ENCODE results near the gene FRY.
A peak's percentile ranks its signal among the peaks of the same experiment; 100 is the strongest.

Gene FRY

GRCh38 chr13:32229443-32229842 is 197.9 kb downstream of the FRY start:
- no peak for DNase-seq

DNA sequence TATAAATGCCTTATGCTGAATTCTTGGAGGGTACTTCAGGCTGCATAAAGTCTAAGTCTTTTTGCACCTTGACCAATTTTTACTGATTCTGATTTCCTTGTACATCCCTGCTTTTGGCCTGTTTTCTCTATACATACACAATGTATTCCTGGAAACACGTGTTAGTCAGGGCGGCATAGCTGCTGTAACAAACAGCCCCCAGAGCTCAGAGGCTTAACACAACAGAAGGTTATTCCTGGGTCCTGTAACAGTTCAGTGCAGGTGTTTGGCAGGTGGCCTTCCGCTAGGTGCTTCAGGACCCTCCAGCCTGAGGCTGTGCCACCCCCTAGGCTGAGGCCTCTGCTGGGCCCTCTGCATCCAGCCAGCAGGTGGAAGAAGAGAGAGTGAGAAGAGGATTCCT is 200.7 kb downstream of the FRY start:
- no peak for DNase-seq

DNA sequence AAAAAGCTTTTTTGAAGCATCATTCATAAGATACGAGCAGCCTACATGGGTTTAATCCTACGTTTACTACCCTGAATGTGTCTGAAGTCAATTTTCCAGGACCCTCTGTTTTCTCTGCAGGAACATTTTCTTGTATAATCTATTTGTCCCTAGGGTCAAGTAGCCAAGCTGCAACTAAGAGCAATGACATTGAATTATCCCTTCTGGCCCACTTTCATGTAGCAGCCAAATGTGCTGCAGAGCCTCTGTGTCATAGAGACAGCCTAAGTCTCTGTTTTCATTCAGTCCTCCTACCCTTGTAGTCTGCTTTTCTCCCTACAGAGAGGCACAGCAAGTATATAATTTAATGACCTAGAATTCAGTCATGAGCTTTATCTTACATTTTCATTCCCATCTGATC is 201.5 kb downstream of the FRY start:
- no peak for DNase-seq

GRCh38 chr13:32234914-32235313 is 203.3 kb downstream of the FRY start:
- peak; percentile 10 for DNase-seq

DNA sequence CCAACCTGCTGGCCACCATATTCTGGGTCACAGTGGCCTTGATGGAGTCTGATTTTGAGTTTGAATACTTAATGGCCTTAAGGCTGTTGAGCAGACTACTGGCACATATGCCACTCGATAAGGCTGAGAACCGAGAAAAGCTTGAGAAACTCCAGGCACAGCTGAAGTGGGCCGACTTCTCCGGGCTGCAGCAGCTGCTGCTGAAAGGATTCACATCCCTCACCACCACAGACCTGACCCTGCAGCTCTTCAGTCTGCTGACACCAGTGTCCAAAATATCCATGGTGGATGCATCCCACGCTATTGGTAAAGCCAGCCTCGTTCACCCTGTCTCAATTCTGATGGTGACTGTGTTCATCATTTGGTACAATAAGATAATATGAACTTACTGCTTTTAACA is 206.1 kb downstream of the FRY start:
- DNase-seq, result no peak

DNA sequence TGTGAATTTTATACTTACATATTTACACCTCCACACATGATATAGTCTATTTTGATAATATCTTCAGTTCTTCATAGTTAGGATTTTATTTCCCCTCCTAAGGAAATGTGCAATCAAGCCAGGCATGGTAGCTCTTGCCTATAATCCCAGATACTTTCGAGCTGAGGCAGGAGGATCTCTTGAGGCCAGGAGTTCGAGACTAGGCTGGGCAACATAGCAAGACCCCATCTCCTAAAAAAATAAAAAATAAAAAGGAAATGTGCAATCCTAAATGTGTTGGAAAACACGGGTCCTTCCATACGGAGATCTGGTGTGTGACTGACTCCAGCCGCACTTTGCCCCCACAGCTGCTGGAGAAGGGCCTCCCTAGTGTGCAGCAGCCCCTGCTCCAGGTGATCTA is 212.1 kb downstream of the FRY start:
- DNase-seq, result no peak

DNA sequence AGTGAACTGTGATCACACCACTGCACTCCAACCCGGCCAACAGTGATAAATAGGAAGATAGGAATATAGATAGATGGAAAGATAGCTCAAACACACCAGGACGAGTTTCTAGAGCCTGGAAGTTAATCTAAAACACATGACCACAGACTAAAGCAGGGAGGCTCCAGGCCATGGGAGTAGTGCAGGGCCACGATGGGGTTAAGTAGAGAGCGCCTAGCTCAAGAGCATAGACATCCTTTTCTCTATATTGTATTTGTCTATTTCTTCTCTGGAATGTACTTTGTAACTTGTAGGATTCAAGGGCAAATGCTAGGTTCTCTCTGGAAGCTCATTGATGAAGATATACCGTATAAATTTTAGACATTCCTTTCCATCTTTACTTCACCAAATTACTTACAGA is 214.0 kb downstream of the FRY start:
- DNase-seq, result no peak

GRCh38 chr13:32246468-32246867 is 214.9 kb downstream of the FRY start:
- peak; percentile 26 for DNase-seq

DNA sequence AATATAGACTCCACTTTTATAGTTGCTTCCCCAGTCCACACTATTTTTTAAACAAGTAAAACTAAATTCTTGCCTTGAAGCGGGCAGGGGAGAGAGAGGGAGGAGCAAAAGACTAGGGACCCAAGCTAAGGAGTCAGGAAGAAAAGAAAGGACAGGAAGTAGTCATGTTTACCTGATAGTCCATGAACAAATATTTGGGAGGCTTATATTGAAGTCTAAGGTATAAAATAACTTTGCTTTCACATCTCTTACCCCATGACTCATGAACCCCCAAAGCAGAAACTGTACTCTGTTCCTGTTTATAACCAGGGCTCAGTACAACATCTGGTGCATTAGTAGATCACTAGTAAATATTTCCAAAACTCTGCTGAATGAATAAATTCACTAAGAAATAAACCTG is 216.3 kb downstream of the FRY start:
- DNase-seq, result no peak

DNA sequence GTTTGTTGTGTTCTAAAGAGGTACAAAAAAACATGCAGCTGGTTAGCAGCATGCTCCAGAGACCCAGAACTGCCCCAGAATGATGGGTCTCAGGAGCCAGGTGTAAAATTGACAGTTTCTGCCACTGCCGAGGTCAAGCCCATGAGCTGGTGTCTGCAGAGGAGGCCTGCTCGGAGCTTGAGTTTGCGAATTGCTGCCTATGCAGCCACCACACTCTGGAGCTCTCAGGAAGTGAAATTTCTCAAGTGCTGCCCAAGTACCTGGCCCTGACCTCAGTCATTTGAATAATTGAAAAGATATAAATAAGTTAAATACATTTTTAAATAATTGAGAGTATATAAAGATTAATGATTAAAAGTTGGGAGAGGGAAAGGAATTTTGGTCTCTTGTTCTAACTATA is 217.2 kb downstream of the FRY start:
- DNase-seq, result no peak

DNA sequence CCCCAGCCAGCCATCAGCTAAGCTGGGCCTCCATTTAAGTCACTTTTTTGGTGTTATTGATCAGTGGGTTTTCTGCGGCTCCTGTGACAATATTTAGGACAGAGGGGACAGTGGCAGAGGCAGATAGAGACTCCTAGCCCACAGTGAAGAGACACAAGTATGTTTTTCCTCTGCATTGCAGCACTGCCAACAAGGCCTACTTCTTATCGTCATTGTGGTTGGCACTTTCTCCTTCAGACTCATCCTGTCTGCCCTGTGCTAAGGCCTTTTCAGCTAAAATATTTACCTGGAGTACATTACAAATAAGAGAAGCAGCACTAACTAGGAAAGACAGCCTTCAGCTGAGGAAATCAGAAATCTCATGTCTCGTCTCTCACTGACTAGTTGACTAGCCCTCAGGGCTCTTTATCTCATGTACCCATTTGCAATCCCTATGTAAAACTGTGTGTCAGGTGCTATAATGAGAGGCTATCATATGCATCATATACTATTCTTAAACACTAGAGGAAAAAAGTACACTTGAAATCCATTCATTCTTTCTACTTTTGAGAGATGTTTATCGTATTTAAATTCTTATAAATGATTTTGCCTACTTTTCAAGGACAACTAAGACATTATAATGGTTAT is 221.4 kb downstream of the FRY start:
- no peak for DNase-seq

- no peak for DNase-seq
Measured at GRCh38 chr13:32253911-32254399, 222.4 kb downstream of the FRY start.

GRCh38 chr13:32254416-32254815 is 222.8 kb downstream of the FRY start:
- no peak for DNase-seq

DNA sequence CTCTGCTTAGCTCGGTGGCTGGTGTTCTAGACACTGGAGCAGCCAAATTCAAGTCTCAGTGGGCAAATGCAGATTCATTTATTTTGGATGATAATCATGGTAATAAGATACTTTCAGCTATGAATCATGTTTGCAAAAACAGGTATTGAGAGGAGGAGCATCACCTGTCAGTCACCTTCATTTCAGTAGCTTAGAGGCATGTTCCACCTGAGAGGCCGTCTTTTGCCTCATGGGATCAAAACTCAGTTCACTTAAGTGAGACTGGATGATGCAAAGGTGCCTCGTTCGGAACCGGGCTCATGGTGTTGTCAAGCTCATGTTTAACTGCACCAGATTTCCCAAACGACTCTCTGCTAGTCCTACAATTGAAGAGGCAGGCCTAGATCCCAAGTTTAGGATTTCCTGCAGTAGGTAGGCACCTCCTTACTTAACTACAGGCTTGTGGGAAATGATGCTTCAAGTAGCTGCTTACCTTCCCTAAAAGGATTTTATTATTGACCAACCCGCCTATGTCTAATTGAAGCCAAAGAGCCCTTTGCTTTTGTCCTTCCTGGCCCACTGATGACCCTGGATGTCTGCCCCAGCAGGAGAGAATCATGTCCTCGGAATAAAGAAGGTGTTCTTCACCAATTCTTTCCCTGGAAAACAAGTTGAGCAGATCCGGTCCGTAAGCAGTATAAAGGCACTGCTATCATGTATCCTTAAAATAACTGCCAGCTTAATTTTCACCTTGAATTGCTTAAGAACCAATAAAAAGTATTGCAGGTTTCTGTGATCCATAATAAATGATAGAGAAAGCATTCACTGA is 223.5 kb downstream of the FRY start:
- DNase-seq, result no peak

DNA sequence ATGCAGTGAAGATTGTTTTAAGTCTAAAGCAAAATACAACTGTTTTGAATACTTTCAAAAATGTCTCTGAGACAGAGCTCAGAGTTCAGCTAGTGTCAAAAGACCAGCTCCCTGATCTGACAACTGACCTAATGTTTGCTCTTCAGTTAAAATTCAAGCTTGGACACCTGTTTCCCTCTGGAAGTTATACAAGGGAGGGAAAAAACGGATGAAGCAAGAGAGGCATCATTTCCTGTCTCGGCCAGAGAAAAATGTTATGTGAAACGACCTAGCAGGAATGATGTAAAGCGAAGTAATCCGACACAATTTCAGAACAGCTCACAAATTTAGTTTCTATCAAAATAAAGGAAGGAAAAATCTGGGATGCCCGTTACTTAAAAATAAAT is 224.1 kb downstream of the FRY start:
- DNase-seq, result no peak

DNA sequence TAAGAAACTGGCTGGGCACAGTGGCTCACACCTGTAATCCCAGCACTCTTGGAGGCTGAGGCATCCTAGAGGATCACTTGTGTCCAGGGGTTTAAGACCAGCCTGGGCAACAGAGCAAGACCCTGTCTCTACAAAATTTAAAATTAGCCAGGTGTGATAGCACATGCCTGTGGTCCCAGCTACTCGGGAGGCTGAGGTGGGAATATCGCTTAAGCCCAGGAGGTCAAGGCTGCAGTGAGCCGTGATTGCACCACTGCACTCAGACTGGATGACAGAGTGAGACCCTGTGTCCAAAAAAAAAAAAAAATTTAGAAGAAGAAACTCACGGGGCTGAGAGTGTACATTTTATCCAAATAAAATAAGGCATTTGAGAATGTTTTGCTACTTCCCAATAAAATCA is 224.7 kb downstream of the FRY start:
- no peak for DNase-seq

GRCh38 chr13:32257649-32258048 is 226.1 kb downstream of the FRY start:
- DNase-seq, result no peak

GRCh38 chr13:32259116-32259515 is 227.5 kb downstream of the FRY start:
- no peak for DNase-seq

DNA sequence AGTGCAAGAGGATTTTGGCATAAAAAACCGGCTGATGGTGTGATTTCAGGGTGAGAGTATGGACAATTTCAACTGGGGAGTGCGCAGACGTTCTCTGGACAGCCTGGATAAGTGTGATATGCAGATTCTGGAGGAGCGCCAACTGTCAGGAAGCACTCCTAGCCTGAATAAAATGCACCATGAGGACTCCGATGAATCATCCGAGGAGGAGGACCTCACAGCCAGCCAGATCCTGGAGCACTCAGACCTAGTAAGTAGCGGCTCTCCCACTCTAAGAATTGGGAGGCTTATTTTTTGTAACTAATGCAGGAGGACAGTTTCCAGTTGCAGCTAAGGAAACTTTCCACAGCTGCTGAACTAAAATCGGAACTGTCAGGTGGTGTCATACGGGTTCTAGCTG is 230.0 kb downstream of the FRY start:
- no peak for DNase-seq

GRCh38 chr13:32262165-32262564 is 230.6 kb downstream of the FRY start:
- DNase-seq, result no peak

- DNase-seq, result no peak
Measured at GRCh38 chr13:32262619-32263018, 231.0 kb downstream of the FRY start.

GRCh38 chr13:32264407-32264806 is 232.8 kb downstream of the FRY start:
- DNase-seq, result no peak

GRCh38 chr13:32265726-32266125 is 234.2 kb downstream of the FRY start:
- no peak for DNase-seq

GRCh38 chr13:32266130-32266529 is 234.6 kb downstream of the FRY start:
- DNase-seq, result no peak
